ENCODE results near the gene NSFL1C.
"Not testable (repeated sequence)": the region's sequence is repeated elsewhere in the genome, so short reads cannot be mapped to it uniquely, and the experiment has no call there.

Gene NSFL1C

DNA sequence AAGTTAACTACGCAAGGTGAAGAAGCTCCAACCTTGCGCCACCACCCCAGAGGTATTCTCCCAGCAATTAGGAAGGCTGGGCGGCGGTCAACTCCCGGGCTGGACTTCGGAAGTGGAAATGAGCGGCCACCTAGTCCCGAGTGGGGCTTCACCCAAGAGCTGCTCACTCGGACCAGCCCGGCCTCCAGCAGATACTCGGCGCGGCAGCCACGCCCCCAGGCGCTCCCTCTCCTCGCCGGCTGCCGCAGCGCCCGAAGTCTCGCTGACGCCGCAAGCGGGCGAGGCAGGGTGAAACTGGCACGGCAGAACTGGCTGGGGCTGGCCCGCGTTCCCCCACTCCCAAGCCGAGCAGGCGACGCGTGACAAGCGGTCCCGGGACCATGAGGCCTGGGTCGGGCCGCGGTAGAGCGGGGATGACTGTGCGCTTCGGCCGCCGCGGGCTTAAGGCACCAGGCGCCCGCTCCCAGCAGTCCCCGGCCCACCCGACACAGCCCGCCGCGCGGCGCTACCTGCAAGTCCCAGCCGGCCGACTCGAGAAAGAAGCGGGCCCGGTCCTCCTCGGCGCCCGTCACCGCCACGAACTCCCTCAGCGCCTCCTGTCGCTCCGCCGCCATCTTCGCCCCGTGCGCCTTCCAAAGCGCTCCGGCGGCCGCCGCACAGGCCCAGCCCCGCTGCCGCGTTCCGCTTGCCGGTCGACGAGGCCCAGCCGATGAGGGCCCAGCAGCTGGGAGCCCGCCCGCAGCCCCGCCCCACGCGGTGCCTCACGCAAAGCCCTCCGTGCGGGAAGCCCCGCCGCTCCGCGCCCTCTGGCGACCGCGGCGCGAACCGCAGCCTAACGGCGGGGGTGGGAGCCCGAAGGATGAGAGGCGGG lies at the start of gene NSFL1C:
NSFL1C (minus strand) TSS at position 639 of the 871 bp plus-strand sequence; CDS start at position 614, 25 bp downstream.
- peak; percentile 87 to 97 for DNase-seq (ENCODE audit: extremely low read depth in 1 of 2, low read depth in 1 of 2)

DNA sequence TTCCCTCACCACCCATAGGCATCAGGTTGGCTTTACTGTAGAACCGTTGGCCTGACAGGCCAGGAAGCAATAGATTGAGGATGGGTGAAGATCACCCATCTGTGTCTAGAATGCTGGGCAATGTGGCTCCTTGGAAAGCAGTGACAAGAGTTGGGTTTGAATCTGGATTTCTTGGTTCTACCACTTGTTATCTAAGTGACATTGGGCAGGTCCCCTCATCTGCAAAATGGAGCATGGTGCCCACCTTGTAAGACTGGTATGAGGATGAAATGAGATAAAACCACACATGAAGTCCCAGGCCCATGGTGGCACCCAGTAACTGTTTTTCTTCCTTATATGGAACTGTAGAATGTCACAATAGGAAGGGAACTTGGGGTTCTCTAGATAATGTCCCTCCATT lies 47.2 kb upstream of the NSFL1C start:
- no peak for DNase-seq (ENCODE audit: extremely low read depth in 1 of 2, low read depth in 1 of 2)

DNA sequence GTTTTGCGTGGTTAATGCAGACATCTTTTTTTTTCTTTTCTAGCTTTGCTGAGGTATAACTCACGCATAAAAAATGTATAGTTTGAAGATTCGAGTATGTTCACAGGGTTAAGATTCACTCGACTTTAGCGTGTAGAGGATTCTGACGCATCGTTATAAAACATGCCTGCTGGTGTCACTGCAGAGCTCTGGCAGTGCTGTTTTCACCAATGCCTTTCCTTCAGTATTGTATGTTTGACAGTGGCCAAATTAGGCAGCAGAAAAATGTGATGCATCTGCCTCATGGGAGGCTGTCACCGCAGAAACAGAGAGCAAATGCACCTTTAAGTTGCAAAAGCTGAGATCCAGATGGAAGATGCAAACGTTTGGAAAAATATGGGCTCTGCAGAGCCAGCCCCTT lies 42.6 kb upstream of the NSFL1C start:
- no peak for DNase-seq (ENCODE audit: extremely low read depth in 1 of 2, low read depth in 1 of 2)

DNA sequence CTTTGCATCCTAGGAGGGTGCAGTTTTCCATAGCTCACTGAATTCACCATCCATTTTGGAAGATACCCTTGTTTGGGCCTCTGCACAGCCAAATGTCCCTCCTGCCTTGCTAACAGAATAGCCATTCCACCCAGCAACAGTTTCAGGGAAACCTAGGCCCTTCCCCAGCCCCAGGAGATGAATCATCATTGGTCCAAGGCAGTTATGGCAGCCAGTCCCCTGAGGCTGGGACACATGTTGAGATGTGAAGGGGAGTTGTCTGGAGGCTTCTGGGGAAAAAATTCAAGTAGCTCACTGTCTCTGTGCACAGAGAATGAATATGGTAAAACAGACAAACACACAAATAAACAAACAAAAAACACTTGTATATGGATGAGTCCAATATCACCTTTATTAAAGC lies 41.9 kb upstream of the NSFL1C start:
- no peak for DNase-seq (ENCODE audit: extremely low read depth in 1 of 2, low read depth in 1 of 2)

DNA sequence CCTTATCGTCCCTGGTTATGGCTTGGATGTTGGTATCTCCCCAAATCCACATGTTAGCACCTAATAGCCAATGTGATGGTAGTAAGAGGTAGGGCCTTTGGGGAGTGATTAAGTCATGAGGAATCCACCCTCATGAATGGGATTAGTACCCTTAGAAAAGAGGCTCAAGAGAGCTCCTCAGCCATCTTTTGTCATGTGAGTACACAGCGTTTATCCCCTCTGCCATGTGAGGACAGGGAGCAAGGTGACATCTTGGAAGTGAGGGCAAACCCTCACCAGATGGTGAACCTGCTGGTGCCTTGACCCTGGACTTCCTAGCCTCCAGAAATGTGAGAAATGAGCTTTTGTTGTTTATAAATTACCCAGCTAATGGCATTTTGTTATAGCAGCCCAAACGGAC lies 40.6 kb upstream of the NSFL1C start:
- DNase-seq (ENCODE audit: extremely low read depth in 1 of 2, low read depth in 1 of 2), result no peak

DNA sequence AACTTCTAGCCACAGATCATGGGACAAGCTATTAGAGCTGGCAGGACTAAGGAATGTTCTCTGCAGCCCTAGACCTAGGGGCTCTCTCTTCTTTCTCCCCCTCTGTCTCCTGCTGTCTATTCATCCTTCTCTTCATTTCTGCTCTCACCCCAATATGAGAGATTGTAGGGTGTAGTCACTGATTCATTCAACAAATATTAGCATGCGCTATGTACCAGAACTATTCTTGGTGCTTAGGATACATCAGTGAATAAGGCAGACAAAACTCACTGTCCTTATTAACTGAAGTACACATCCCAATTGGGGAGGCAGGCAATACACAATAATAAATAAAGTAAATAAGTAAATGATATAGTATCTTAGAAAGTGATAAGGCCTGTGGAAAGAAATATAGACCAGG lies 39.2 kb upstream of the NSFL1C start:
- DNase-seq (ENCODE audit: extremely low read depth in 1 of 2, low read depth in 1 of 2), result no peak

DNA sequence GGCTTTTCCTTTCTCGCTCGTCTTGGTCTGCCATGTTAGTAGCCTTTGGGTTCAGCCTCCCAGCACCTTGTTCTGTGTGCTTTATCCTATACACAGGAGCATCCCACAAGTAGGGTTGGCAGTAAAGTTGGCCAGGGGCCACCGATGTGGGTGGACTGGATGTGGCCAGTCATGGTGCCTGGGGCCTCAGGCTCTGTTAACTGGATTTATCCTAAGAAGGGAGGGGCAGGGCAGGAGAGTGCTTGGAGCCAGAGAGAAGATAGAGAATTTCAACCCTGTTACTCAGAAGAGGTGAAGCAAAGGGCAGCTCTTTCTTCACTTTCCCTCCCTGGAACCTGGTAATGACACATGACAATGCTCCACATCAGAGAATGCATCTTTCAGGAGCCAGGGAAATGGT lies 38.7 kb upstream of the NSFL1C start:
- DNase-seq (ENCODE audit: extremely low read depth in 1 of 2, low read depth in 1 of 2), result no peak

DNA sequence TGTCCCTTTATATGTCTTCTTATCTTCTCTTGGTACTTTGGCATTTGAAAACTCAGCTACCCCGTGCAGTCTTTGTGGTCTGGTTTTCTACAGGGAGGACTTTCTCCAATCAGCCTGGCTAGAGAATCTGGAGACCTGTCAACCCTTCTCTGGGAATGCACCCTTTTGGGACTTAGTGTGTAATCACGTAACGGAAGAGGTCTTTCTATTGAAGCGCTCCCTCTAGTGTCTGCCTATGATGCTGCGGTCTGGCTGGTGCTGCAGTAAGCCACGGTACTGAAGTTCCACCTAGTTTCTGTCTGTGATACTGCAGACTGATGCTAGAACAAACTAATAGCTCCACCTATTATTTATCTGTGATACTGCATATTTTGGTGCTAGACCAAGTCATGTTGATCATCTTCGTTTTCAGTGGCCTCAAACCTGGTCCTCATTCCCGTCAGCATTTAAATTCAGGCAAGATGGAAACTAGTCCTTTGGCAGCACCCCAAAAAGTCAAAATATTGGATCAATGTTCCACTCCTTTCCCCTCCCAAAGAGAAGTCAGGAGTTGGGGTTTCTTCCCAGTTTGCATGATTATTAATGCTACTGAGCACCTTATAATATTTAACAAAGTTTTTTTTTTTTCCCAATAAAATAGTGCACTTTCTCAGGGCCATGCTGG lies 37.0 kb upstream of the NSFL1C start:
- peak; percentile 9 to 68 for DNase-seq (ENCODE audit: extremely low read depth in 1 of 2, low read depth in 1 of 2)

DNA sequence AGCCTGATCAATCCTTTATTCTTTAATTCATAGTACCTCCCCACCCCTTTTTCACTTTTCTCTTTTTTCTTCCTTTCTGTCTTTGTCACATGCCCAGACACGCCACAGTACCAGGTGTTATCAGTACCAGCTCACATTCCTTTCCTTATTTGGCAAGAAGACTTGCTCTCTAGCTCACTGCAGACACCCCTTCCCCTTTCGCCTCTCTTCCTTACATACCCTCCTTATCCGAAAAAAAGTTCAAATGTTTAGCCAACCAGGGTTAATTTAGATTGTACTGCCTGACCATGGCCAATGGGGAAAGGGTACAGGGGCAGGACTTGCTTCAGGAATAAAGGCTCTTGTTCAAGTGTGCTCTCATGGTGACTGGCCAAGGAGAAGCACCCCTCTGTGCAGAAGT lies 33.8 kb upstream of the NSFL1C start:
- DNase-seq (ENCODE audit: extremely low read depth in 1 of 2, low read depth in 1 of 2), result no peak

DNA sequence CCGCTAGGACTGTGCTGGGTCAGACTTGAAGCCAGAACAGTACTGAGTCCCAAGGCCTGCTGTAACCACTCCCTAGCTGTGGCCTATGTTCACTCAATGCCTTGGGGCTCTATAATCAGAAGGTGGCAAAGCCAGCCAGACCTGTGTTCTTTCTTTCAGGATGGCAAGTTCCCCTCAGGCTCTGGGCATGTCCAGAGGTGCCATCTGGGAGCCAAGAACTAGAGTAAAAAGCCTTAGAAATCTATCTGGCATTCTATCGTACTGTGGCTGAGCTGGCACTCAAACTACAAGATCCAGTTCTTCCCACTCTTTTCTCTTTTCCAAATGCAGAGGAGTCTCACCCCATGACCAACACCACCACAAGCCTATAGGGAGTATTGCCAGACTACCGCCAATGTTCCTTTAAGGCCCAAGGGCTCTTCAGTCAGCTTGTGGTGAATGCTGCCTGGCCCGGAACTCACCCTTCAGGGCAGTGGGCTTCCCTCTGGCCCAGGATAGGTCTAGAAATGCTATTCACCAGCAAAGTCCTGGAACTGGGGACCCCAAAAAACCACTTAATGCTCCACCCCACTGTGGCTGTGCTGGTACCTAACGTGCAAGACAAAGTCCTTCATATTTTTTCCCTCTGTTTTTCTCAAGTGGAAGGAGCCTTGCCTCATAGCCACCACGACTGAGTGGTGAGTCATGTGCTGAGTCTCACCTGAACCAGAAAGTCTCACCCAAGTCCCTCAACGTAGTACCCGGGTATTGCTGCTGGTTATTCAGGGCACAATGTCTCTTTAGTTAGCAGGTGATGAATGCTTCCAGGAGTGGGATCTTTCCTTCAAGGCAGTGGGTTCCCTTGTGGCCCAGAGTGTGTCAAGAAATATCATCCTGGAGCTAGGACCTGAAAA lies 33.1 kb upstream of the NSFL1C start:
- no peak for DNase-seq (ENCODE audit: extremely low read depth in 1 of 2, low read depth in 1 of 2)

DNA sequence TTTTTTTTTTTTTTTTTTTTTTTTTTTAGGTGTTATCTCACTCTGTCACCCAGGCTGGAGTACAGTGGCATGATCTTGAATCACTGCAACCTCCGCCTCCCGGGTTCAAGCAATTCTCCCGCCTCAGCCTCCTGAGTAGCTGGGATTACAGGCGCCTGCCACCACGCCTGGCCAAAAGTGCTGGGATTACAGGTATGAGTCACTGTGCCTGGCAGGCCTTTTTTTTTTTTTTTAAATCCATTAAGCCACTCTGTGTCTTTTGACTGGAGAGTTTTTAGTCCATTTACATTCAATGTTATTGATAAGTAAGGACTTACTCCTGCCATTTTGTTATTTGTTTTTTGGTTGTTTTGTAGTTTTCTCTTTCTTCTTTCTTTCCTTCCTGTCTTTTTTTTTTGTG lies 30.7 kb upstream of the NSFL1C start:
- DNase-seq (ENCODE audit: extremely low read depth in 1 of 2, low read depth in 1 of 2), result not testable (repeated sequence)

DNA sequence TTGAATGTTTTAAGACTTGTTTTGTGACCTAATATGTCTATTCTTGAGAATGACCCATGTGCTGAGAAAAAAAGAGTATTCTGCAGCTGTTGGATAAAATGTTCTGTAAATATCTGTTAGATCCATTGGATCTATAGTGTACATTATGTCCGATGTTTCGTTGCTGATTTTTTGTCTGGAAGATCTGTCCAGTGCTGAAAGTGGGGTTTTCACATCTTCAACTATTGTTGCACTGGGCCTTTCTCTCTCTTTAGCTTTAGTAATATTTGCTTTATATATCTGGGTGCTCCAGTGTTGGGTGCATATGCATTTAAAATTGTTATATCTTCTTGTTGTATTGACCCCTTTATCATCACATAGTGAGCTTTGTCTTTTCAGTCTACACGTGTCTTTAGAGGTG lies 30.3 kb upstream of the NSFL1C start:
- DNase-seq (ENCODE audit: extremely low read depth in 1 of 2, low read depth in 1 of 2), result no peak

DNA sequence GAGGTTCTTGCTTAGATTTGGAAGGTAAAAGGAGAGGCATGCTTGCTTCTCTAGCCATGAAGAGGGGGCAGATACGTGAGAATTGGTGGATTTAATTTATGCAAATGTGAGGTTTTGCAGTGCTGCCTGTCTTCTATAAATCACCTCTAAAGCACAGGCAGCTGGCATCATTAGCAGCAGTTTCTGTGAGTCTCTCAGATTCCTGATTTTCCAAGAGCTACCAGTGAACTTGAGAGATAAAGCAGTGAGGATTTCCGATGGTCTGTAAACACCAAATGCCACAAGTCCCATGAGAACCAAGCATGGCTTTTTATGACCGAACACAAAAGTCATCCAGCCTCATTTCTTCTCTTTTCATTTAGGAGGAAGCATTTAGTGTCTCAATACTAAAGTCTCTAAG lies 27.8 kb upstream of the NSFL1C start:
- no peak for DNase-seq (ENCODE audit: extremely low read depth in 1 of 2, low read depth in 1 of 2)

DNA sequence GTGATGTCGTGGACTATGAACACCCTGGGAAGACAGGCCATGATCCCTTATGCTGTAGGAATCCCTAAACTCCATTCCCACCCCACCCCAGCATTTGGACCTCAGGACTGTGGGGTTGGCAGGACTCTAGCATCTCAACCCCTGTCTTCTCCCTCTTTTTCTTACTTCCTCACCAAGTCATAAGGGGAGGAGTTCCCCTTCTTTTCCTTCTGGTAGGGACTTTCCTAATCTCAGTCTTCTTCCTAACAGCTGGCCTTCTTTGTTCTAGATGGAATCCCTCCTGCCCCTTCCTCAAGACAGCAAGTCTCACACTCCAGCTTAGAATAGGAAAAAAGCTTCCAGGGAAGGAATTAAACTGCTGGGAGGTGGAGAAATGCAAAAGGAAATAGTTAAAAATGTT lies 26.9 kb upstream of the NSFL1C start:
- no peak for DNase-seq (ENCODE audit: extremely low read depth in 1 of 2, low read depth in 1 of 2)

DNA sequence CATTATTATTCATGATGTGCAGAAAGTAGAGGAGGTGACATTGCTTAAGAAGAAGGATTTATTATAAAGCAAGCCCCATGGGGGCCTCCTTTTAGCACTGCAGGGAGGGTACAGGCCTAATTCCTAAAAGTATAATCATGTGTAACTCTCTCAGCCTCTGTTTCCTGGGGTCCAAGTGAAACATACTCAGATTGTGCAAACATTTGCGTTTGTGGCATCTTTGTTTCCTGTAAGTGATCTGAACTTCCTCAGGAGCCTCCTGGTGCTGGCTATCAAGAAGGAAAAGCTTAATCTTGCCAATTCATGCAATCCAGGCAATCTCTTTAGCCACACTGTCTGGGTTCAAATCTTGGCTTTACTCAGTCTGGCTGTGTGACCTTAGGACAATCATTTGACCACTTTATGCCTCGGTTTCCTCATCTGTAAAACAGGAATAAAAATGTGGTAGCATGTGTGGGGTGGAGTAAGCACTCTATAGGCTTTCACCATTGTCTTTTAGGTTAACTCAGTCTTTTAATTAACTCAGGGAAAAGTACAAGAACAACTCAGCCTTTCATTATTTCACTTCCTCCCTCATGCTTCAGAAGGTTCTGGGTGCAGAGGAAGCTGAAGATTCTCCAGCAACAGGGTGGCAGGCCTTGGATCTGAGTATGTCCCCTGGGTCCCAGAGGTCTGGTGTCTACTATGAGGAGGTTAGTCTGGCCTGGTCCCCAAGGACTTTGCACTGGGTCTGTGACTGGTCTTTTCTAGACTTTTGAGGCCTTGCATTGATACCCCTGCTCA lies 25.4 kb upstream of the NSFL1C start:
- no peak for DNase-seq (ENCODE audit: extremely low read depth in 1 of 2, low read depth in 1 of 2)

DNA sequence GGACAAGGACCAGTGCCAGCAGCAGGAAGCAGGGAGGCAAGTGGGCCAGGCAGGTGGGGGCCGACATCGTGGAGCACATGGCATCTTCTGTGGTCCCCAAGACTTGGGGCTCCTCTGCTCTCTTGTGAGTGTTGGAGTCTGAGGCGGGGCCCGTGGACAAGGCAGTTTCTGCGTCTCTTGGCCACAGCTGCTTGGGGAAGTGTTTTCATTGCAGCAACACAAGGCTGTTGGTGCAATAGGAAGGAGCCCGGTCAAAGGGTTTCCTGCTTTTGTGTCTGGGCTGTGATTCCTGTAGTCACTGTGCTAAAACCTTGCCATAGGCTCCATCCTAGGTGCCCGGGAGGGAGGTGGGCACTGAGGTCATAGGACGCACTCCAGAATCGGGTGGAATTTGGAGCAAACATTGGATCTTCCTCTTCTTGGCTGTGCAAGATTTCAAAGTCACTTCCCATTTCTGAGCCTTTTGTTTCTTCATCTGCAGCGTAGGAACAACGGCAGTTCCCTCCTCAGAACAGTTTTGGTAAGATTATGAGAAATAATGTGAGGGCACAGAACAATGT lies 24.7 kb upstream of the NSFL1C start, which contains the start of gene SIRPB2:
SIRPB2 (minus strand) TSS at position 140 of the 560 bp plus-strand sequence; CDS start at position 79, 61 bp downstream.
- no peak for DNase-seq (ENCODE audit: extremely low read depth in 1 of 2, low read depth in 1 of 2)

DNA sequence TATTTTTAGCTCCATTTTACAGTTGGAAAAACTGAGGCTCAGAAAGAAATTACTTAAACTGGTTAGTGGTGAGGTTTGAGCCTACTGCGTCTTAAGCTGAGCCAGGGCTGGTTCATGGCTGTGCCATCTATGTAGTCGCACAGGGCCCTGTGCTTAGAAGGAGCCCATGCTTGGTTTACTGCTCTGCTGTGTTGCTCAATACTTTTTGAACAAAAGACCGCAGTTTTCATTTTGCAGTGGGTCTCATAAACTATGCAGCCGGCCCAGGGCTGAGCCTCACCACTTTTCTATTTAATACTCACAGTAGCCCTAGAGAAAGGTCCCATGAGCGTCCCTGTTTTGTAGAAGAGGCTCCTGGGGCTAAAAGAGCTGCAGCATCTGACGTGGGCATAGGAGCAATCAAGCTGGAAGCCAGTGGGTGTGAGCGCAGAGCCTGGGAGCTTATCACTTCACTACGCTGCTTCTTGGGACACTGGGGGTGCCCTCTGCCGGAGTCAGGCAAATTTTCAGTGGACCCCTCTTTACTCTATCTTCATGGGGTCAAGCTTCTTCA lies 24.1 kb upstream of the NSFL1C start:
- DNase-seq (ENCODE audit: extremely low read depth in 1 of 2, low read depth in 1 of 2), result no peak

DNA sequence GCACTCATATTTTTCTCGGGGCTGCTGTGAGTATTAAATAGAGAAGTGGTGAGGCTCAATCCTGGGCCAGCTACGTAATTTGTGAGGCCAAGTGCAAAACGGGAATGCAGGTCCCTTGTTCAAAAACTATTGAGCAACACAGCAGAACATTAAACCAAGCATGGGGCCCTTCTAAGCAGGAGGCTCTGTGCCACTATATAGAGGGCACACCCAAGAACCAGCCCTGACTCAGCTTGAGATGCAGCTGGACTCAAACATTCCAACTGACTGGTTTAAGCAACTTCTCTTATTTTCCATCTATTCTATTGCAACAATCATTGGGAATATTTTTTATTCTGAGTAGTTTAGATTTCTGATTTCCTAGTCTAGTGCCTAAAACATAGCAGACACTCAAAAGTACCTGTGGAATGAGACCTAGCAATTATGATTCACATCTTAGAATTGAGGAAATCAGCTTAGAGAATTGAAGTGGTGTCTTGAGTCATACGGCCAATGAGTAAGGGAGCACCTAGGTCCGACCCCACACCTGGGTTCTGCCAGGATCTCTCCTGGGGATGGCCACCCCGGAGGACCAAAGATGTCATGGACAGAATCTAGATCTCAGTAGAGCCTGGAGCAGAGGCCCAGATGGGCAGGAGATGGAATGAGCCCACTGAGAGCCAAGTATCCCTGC lies 23.3 kb upstream of the NSFL1C start:
- no peak for DNase-seq (ENCODE audit: extremely low read depth in 1 of 2, low read depth in 1 of 2)

DNA sequence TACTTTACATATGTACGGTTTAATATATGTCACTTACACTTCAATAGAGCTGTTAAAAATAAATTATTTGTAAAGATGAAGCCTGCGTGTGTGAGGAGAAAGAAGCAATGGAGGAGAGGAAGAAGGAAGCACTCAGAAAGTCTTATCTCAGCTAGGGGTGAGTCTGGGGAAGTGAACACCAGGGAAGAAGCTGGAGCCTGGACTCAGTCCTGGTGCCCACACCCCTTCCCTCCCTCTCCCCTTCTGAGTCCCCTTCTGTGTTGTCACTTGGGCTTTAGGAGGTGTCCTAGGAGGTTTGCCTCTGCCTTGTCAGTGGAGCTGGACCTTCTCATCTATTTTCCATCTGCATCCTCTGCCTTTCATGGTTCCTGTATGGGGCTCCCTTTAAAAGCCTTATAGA lies 22.7 kb upstream of the NSFL1C start:
- DNase-seq (ENCODE audit: extremely low read depth in 1 of 2, low read depth in 1 of 2), result no peak
